NCI-H146 (cell line): ENCODE measurements around the gene ZNF580.

Experiments used
- DNase-seq: peaks from one replicate; lab custom pipeline; 2025; lab: John Stamatoyannopoulos, UW

The ZNF580 gene

GRCh38 chr19:55624109-55625003, 16.4 kb upstream of the ZNF580 start, which contains the start of gene ZNF784:
Gene ZNF784 (minus strand): TSS chr19:55624566. CDS start chr19:55624561, 5 bp downstream.
- DNase-seq = peak; percentile 97

- no peak for DNase-seq
Observed at GRCh38 chr19:55625004-55625326, 15.8 kb upstream of the ZNF580 start.

DNA sequence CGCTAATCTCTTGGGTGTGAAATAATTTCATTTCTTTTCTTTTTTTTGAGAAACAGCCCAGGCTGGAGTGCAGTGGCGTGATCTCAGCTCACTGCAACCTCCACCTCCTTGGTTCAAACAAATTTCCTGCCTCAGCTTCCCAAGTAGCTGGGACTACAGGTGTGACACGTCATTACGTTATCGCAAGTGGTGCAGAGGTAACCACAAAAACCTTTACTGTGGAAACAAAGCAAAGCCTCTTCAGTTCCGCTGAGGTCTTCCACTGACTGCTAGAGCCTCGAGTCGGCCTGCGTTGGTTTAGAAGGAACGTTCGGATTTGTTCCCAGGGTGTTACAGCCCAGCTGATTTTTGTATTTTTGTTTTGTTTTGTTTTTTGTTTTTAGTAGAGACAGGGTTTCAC, 14.5 kb upstream of the ZNF580 start:
- no peak for DNase-seq

- peak; percentile 93 for DNase-seq
Observed at GRCh38 chr19:55632463-55632834, 8.4 kb upstream of the ZNF580 start.

DNA sequence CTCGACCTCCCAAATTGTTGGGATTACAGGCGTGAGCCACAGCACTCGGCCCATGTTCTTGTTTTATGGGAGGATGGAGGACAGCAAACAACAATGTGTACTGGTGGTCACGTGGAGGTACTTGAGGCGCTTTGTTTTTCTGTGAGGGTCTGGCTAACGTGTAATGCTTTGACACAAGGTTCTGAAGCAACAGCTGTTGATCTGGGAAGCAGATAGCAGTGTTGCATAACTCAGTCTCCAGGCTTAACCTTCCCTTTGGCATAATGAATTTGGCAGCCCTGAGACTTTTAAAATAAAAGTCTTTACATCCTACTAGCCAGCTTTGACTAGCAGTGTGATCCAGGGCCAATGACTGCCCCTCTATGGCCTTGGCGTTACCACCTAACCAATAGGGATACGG, 6.9 kb upstream of the ZNF580 start:
- DNase-seq = no peak

DNA sequence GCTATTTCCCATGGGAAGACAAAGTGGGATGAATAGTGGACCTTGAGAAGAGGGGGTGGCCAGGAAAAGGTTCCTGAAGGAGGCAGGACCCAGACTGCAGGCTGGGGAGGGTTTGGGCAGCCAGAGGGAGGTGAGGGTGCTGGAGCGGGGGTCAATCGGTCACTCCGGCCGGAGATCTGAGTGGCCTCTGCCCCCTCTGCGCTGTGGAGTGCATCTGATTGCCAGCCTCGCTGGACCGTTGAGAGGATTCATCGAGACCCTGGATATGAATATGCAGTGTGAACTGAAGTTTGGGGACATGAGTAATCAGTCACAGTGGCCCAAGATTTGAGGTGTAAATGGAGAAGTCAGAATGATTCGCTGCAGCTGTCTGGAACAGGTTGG, 5.5 kb upstream of the ZNF580 start:
- DNase-seq = no peak

- no peak for DNase-seq
Observed at GRCh38 chr19:55635856-55636440, 4.9 kb upstream of the ZNF580 start.

DNA sequence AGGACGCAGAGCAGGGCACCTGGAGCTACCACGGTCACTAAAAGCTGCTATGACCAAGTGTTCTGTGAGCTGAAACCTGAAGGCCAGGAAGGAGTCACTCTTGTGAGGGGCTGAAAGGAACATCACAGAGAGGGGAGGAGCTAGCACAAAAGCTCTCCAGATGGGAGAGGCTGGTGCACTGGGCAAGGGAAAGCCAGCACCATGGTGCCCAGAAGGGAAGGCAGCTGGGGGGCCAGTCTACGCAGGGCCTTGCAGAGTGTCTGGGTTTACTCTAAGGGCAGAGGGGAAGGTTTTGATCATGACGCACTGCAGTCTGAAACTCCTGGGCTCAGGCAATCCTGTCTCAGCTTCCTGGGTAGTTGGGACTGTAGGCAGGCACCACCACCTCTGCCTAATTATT, 4.1 kb upstream of the ZNF580 start:
- DNase-seq = no peak

- DNase-seq = no peak
Observed at GRCh38 chr19:55637534-55637933, 3.3 kb upstream of the ZNF580 start.

GRCh38 chr19:55638864-55639359, 1.9 kb upstream of the ZNF580 start:
- peak; percentile 33 for DNase-seq

DNA sequence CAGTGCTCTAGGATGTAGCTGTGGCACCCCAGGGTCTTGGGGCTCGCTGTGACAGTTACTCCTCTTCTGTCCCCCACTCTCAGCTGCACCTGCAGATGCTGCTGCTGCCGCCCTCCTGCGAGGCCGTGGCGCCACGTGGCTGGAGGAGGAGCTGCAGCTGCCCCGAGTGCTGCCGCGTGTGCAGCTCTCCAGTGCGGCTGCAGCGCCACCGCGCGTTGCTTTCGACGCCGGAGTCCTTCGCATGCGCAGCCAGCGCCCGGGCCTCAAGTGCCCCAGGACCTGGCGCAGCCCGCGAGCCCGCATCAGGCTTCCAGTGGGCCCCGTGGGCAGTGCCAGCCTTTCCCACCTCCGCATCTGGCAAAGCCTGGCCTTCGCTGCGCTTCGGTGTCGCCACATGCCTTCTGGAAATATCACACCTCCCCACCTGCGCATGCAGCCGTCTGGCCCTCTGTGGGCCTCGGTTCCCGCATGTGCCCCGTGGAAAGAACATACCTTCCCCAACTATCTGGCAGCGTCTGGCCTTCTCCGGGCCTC, 692 bp upstream of the ZNF580 start:
- DNase-seq = peak; percentile 72

- DNase-seq = peak; percentile 76
Observed at GRCh38 chr19:55641426-55642152, 787 bp downstream of the ZNF580 start.

GRCh38 chr19:55642153-55643002, 1.6 kb downstream of the ZNF580 start:
- DNase-seq = peak; percentile 62

- DNase-seq = peak; percentile 76
Observed at GRCh38 chr19:55643003-55643886, 2.4 kb downstream of the ZNF580 start, which contains the start of gene ZNF581. Gene ZNF581 (plus strand): TSS chr19:55643649. CDS start chr19:55644572, 923 bp downstream.

- no peak for DNase-seq
Observed at GRCh38 chr19:55643887-55644176, 3.0 kb downstream of the ZNF580 start.

GRCh38 chr19:55644191-55644833, 3.5 kb downstream of the ZNF580 start:
- no peak for DNase-seq

DNA sequence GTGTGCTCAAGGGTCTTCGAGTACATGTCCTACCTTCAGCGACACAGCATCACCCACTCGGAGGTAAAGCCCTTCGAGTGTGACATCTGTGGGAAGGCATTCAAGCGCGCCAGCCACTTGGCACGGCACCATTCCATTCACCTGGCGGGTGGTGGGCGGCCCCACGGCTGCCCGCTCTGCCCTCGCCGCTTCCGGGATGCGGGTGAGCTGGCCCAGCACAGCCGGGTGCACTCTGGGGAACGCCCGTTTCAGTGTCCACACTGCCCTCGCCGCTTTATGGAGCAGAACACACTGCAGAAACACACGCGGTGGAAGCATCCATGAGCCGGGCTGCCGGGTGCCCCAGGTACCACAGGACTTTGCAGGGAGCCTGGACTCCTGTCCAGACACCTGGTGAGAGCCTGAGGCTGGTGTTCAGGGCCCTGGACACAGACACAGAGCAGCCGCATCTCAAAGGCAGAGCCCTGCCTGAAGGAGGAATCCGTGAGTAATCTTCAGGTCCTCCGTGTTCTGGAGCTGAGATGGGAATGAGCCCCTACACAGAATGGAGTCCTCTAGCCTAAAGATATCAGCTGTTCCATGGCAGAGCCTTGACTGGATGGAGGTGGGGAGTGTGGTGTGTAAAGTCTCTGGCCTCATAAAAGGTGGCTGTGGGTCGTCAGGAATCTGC, 4.2 kb downstream of the ZNF580 start:
- no peak for DNase-seq

GRCh38 chr19:55645512-55645881, 4.7 kb downstream of the ZNF580 start:
- DNase-seq = no peak

DNA sequence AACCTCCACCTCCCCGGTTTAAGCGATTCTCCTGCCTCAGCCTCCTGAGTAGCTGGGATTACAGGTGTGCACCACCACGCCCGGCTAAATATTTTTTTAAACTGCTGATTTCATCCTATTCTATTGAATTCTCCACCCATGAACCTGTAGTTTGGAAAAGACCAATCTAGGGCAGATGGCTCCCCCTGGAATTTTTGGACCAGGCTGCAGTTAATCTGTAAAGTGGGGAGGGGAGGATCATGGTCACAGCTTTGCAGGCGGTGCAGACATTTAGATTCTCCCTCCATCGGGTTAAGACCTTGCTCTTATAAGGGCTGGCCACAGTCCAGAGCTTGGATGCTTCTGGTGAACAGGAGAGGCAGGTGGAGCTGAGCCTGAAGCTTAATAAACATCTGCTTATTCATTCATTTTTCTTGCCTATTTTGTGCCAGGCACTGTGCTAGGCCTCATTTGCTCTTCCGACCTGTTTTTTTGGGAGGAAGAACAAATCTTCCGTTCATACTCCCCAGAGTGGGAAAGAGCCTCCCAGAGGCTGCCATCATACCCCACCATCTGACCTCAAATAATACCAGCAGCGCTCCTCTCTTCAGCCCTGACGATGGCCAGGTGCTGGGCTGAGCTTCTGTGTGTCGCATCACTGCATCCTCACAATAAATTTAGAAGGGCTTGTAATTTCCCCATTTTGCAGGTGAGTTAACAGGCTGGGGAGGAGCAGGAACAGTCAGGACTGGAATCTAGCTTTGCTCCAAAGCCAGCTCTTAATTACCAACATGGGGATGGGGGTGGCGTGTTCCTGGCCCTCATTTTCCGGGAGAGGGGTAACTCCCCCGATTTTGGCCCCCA, 6.3 kb downstream of the ZNF580 start:
- DNase-seq = peak; percentile 18
